HG02840 (cell line): ENCODE measurements around the gene KLHL2.
"Not testable (repeated sequence)": the region's sequence is repeated elsewhere in the genome, so short reads cannot be mapped to it uniquely, and the experiment has no call there.

Source experiments
- ATAC-seq: cut with Tn5 transposase; IDR thresholded peaks from one replicate; pipeline ENCODE4 v1.9.1; 2021; ENCODE audit warnings: mild to moderate bottlenecking, moderate library complexity, moderate number of reproducible peaks; ENCODE audit not compliant: unreplicated experiment, low FRiP score

Gene KLHL2

DNA sequence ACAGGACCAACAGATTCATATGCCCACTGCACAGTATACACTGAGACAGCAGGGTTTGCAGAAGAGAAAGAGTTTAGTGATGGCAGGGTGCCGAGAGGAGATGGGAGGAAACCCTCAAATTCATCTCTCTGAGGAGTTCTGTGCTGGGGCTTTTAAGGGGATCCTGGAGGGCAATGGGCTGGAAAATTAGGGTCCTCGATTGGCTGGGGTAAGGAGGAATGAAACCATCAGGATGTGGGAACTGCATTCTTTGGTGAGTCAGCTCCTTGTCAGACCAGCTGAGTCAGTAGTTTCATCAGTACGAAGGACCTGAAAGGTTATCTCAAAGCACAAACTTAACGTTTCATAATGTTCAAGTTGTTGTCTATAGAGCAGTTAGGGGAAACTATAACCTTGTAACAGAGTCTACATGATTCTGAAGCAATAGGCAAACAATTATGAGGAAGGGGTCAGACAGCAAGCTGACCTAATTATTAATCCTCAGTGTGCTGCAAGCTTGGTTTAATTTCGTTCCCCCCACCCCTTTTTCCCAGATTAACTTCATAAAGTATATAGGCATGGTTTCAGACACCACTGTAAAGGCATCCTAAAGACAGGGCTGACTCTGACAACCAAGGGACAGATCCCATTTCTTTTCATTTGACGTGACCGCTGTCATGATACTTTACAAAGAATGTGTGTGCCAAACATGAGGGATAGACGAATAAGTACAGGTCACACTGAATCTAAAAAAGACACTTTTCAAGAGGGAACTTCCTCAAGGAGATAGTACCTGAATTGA, 118.6 kb downstream of the KLHL2 start:
- ATAC-seq = no peak

DNA sequence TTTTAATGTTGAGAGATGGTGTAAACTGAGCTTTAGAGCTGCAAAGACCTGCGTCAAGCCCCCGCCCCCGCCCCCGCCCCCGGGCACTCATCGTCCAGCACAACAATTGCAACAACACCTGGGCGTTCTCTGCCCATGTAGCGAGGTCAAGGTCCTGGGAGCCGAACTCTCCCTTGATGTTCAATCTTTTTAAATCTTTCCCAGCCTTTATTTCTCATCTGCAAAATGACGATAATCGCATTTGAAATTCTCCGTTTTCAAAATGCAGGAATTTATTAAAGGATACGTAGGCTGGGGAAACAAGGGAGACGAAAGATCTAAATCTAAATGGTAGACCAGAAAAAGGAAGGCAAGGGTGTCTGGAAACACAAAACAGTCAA, 119.5 kb downstream of the KLHL2 start:
- no peak for ATAC-seq

GRCh38 chr4:165327211-165328100, 120.1 kb downstream of the KLHL2 start, which contains the start of gene MSMO1:
Gene MSMO1 (plus strand): TSS chr4:165327669. CDS start chr4:165333371, 5,702 bp downstream.
- ATAC-seq = peak; percentile 99

- no peak for ATAC-seq
Measured at GRCh38 chr4:165328101-165328425, 120.7 kb downstream of the KLHL2 start.

- ATAC-seq = no peak
Measured at GRCh38 chr4:165328708-165329107, 121.3 kb downstream of the KLHL2 start.

DNA sequence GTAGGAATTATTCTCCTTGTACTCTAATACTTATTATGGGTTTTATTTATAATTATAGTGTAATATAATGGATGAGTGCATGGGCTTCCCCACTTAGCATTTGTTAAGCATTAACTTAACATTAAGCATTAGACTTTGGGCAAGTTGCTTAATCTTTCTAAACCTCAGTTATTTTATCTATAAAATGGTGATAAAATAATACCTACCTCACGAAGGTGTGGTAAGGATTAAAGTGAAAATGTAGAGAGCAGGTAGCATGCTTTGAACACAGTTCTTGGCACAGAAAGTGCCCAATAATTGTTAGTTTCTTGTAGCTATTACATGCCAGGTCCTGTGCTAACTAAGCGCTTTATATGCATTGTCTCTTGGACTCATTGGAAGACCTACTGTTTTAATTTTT, 122.7 kb downstream of the KLHL2 start:
- ATAC-seq = no peak

GRCh38 chr4:165330666-165331065, 123.3 kb downstream of the KLHL2 start:
- ATAC-seq = no peak

- no peak for ATAC-seq
Measured at GRCh38 chr4:165331359-165331758, 124.0 kb downstream of the KLHL2 start.

GRCh38 chr4:165331823-165332222, 124.5 kb downstream of the KLHL2 start:
- no peak for ATAC-seq

DNA sequence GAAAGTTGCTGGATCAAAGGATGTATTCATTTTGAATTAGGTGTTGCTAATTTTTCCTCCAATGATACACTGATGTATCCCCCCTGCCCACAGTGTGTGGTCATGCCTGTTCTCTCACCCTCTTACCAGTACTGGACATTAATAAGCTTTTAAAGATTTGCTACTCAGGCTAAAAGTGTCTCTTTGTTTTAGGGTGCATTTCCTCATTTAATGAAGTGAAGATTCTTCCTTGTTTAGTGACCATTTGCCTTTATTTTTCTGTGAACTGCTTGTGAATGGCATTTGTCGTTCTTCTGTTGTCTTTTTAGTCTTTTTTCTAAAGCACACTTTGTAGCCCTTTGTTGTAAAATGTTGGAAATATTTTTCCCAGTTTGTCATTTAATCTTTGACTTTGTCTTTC, 125.1 kb downstream of the KLHL2 start:
- ATAC-seq = no peak

DNA sequence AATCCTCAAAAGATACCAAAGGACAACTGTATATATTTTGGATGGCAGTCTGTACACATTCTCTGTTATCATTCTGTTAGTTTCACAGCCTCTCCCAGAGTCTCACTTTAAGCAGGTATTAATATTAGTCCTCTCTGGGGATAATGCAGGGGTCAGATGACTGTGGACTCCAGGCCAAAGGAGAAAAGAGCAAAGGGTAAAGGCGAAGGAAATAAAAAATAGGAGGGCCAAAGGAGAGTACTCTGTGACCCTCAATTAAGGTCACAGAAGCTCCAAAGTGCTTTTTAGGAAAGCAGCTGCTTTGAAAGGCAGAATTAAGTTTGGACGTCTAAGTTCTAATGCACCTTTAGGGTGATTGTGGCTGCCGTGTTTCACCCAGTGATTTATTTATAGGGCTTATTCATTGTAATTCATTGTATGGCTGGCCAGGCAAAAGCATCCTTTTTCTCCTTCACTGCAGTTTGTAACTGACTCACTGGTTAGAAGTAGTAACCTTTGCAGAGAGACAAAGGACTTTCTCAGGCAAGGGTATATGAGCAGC, 127.9 kb downstream of the KLHL2 start:
- no peak for ATAC-seq

- ATAC-seq = no peak
Measured at GRCh38 chr4:165336743-165337142, 129.4 kb downstream of the KLHL2 start.

GRCh38 chr4:165342340-165342739, 135.0 kb downstream of the KLHL2 start:
- ATAC-seq = not testable (repeated sequence)

DNA sequence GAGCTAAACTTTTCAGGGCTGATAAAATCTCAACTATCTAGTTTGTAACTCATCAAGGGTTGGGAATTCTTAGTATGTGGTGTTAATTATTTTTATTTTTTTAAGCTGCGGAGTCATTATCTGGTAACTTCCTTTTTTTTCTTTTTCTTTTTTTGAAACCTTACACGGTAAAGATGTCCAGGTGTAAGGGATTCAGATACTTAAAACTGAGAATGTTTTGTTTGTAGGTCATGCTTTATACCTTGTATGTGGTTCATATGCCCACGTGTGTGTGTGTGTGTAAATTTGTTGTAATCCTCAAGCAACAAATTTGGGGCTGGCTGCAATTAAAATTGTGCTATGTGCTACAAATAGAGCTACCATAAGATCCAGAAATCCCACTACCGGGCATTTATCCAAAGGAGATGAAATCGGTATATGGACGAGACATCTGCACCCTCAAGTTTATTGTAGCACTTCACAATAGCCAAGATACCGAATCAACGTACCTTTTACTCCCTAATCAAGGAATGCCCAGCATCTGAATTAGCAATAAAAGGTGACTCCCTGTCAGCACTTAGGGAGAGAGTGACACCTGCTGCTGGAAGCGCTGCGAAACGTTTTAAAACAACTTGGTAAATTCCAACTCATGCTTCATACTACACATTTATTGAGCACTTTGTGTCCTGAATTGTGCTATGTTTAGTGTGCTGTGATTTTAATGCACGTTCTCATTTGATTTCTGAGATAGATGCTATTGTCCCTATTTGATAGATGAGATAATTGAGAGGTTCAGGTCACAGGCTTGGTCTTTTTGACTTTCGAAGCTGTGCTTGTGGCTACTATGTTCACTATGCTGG, 136.2 kb downstream of the KLHL2 start:
- ATAC-seq = no peak

DNA sequence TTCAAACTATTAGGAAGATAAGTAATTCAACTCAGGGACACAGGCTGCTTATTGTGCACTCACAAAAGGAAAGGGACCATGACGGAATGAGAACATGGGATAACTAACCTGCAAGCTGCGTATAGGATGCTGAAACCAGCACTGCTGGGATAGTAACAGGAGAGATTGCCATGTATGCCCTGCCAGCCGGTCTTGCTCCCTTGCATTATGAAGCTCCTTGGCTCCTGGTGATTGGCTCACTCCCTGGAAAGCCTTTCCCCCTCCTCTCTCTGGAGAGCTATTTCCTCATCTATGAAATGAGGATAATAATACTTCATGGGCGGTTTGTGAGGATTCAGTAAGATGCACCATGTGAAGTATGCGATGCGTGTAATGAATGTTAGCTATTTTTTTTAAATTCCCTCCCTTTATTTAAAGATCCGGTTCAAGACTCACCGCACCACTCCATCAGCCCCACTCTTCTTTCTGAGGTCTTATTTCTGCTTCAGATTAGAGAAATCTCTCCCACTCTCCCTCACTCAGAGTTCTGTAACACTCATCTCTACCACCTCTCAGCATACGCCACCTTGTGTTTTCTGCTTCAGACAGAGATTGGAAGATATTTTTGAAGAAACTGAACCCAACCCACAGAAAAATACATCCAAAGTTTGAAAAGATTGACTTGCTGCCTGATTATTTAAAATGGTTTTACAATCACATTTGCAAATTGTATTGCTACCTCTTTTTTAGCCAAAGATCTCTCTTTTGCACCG, 138.5 kb downstream of the KLHL2 start:
- no peak for ATAC-seq

GRCh38 chr4:165347647-165348569, 140.5 kb downstream of the KLHL2 start:
- ATAC-seq = no peak

GRCh38 chr4:165351359-165352130, 144.2 kb downstream of the KLHL2 start:
- no peak for ATAC-seq

DNA sequence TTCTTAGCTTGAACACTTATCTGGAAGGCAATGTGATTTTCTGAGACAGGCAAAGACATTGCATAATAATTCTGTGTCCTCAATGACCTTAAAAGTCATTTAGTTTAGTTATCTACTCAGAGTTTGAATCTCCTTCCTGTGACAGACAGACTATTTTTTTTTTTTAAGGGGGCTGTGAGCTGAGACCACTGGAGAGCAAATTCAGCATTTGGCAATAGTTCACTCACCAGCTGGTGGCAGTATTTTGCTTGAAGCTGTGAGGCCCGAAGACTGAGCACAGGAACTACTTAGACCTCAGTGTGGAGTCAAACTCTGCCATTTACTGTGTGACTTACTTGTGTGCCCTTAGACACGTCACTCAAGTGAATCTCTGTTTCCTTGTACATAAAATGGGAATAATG, 148.5 kb downstream of the KLHL2 start:
- ATAC-seq = no peak
